Astrocyte (in vitro differentiated cells and primary cell): Measurements from ENCODE around the gene ISY1. TPM values are rescaled to one million over a fixed set of nuclear protein-coding genes. Genes with fewer than 3 reads are reported as not detected.

ENCODE experiments used
- DNase-seq: peaks from one replicate; pipeline ENCODE4 v3.0.0-alpha.2; 2010; ENCODE audit warnings: low read depth
- FAIRE-seq: peaks from 2 replicates; lab custom pipeline; 2011; peaks lifted over from hg19 to GRCh38; lab: Jason Lieb, UNC
- H2AFZ ChIP-seq: 2 replicates; pipeline ENCODE4 v1.6.0; 2012; ENCODE audit warnings: low read depth, low read length, inconsistent platforms
- H3K27ac ChIP-seq: 2 replicates; pipeline ENCODE4 v1.5.1; 2011; ENCODE audit warnings: low read depth, low read length, inconsistent platforms
- H3K27me3 ChIP-seq: 2 replicates; pipeline ENCODE4 v1.6.0; 2011; ENCODE audit warnings: low read length, inconsistent platforms; ENCODE audit not compliant: insufficient read depth
- H3K36me3 ChIP-seq: 2 replicates; pipeline ENCODE4 v1.5.1; 2011; ENCODE audit warnings: low read length, inconsistent platforms; ENCODE audit not compliant: insufficient read depth
- H3K4me1 ChIP-seq: 2 replicates; pipeline ENCODE4 v1.5.1; 2011; ENCODE audit warnings: low read length, inconsistent platforms; ENCODE audit not compliant: insufficient read depth
- H3K4me2 ChIP-seq: 2 replicates; pipeline ENCODE4 v1.6.0; 2012; ENCODE audit warnings: low read length, inconsistent platforms
- H3K4me3 ChIP-seq: 2 replicates; pipeline ENCODE4 v1.5.1; 2011; ENCODE audit warnings: low read depth, mild to moderate bottlenecking, low read length, inconsistent platforms; ENCODE audit not compliant: insufficient read depth
- H3K79me2 ChIP-seq: 2 replicates; pipeline ENCODE4 v1.6.0; 2012; ENCODE audit warnings: mild to moderate bottlenecking, low read length, inconsistent platforms; ENCODE audit not compliant: insufficient read depth
- H3K9ac ChIP-seq: 2 replicates; pipeline ENCODE4 v1.6.0; 2012; ENCODE audit warnings: mild to moderate bottlenecking, low read length, inconsistent platforms
- H3K9me3 ChIP-seq: 2 replicates; pipeline ENCODE4 v1.5.1; 2012; ENCODE audit warnings: low read depth, mild to moderate bottlenecking, low read length, inconsistent platforms; ENCODE audit not compliant: insufficient read depth
- H4K20me1 ChIP-seq: 2 replicates; pipeline ENCODE4 v1.6.0; 2012; ENCODE audit warnings: low read length, inconsistent platforms; ENCODE audit not compliant: insufficient read depth
- H3K27ac Mint-ChIP-seq: one replicate; pipeline ENCODE4 v1.8.0; 2021; ENCODE audit warnings: mild to moderate bottlenecking, mixed read lengths; ENCODE audit not compliant: unreplicated experiment
- H3K27me3 Mint-ChIP-seq: one replicate; pipeline ENCODE4 v1.8.0; 2021; ENCODE audit warnings: low read depth, mixed read lengths; ENCODE audit not compliant: unreplicated experiment
- H3K36me3 Mint-ChIP-seq: one replicate; pipeline ENCODE4 v1.8.0; 2021; ENCODE audit warnings: low read depth, mixed read lengths; ENCODE audit not compliant: unreplicated experiment
- H3K4me1 Mint-ChIP-seq: one replicate; pipeline ENCODE4 v1.8.0; 2021; ENCODE audit warnings: low read depth, mixed read lengths; ENCODE audit not compliant: unreplicated experiment
- H3K4me3 Mint-ChIP-seq: one replicate; pipeline ENCODE4 v1.8.0; 2021; ENCODE audit warnings: mild to moderate bottlenecking, moderate library complexity, mixed read lengths; ENCODE audit not compliant: unreplicated experiment
- H3K9me3 Mint-ChIP-seq: one replicate; pipeline ENCODE4 v1.8.0; 2021; ENCODE audit warnings: mild to moderate bottlenecking, mixed read lengths; ENCODE audit not compliant: unreplicated experiment
- CTCF ChIP-seq: IDR thresholded peaks from 2 replicates; pipeline ENCODE4 v1.5.1; 2011; ENCODE audit warnings: low read depth, mild to moderate bottlenecking, inconsistent platforms, low read length, moderate library complexity; ENCODE audit not compliant: insufficient read depth
- EZH2 ChIP-seq: IDR thresholded peaks from 2 replicates; pipeline ENCODE4 v1.6.1; 2012; ENCODE audit warnings: mild to moderate bottlenecking, low read length, inconsistent platforms; ENCODE audit not compliant: insufficient read depth
- total RNA-seq: library from RNA; stranded (reverse); gene quantifications from 2 replicates; pipeline ENCODE4 v1.2.1, GENCODE V29; 2021

The ISY1 gene
- total RNA-seq, 1 donor from 2014 or later: 26.6 TPM

- Mint-ChIP-seq H3K36me3 (peaks cover 7% of the 10 kb centered on the region), H3K9me3 (no peaks in the 10 kb centered on the region), H3K27me3 (no peaks in the 10 kb centered on the region), H3K4me3 (no peak overlapping the region), H3K4me1 (peaks cover 17% of the 10 kb centered on the region), H3K27ac (no peak overlapping the region)
- H3K36me3 ChIP-seq: no peaks in the 10 kb centered on the region
- no peaks in the 10 kb centered on the region for H3K9me3 ChIP-seq
- H2AFZ ChIP-seq: no peak overlapping the region
- TF ChIP-seq EZH2: no peak
- TF ChIP-seq CTCF: no peak
- H3K9ac ChIP-seq: no peak overlapping the region
- H3K27ac ChIP-seq: no peak overlapping the region
- peaks cover 18% of the 10 kb centered on the region for H4K20me1 ChIP-seq
- FAIRE-seq (no peak), DNase-seq (no peak)
- no peaks in the 10 kb centered on the region for H3K27me3 ChIP-seq
- peaks cover 7% of the 10 kb centered on the region for H3K4me1 ChIP-seq
- H3K79me2 ChIP-seq: peaks cover 18% of the 10 kb centered on the region
- H3K4me3 ChIP-seq: no peak overlapping the region
- no peak overlapping the region for H3K4me2 ChIP-seq
Measured at GRCh38 chr3:129123314-129124060, 37.4 kb downstream of the ISY1 start.

- FAIRE-seq: no peak
- H3K27me3 ChIP-seq: no peaks in the 10 kb centered on the region
- peaks cover 4% of the 10 kb centered on the region for H3K36me3 ChIP-seq
- H3K9me3 ChIP-seq: no peaks in the 10 kb centered on the region
- peak overlapping the region; percentile 51 for H2AFZ ChIP-seq
- peaks cover 28% of the 10 kb centered on the region for H3K79me2 ChIP-seq
- no peak overlapping the region for H3K4me3 ChIP-seq
- peaks cover 7% of the 10 kb centered on the region for H3K4me1 ChIP-seq
- peak overlapping the region; percentile 79 for H3K9ac ChIP-seq
- H3K27ac ChIP-seq: no peak overlapping the region
- H3K9me3 Mint-ChIP-seq: no peaks in the 10 kb centered on the region
- peak overlapping the region; percentile 75 for H3K4me3 Mint-ChIP-seq
- peak overlapping the region; percentile 91 for H3K4me2 ChIP-seq
- no peaks in the 10 kb centered on the region for H3K27me3 Mint-ChIP-seq
- H3K36me3 Mint-ChIP-seq: peaks cover 6% of the 10 kb centered on the region
- TF ChIP-seq CTCF: no peak
- TF ChIP-seq EZH2: no peak
- peaks cover 27% of the 10 kb centered on the region for H4K20me1 ChIP-seq
- no peak for DNase-seq
- H3K4me1 Mint-ChIP-seq: peaks cover 21% of the 10 kb centered on the region
- H3K27ac Mint-ChIP-seq: no peak overlapping the region
Measured at GRCh38 chr3:129122412-129123011, 38.4 kb downstream of the ISY1 start.
